Heart right ventricle (tissue), 16 donors: Measurements from ENCODE around the gene CABP4. TPM values are rescaled to one million over a fixed set of nuclear protein-coding genes. Genes with fewer than 3 reads are reported as not detected.

Source experiments
- ATAC-seq, 8 donors: fragments of 200-7000 bp; cut with Tn5 transposase; one replicate each; pipeline ENCODE4 v1.9.1; 2020; ENCODE audit warnings: mild to moderate bottlenecking in 8 of 8, moderate library complexity in 8 of 8, moderate number of reproducible peaks in 1 of 8
- DNase-seq, 2 donors: peaks; one replicate each; pipeline ENCODE4 v3.0.0-alpha.2; 2020
- H3K27ac ChIP-seq, 10 donors: fragments of 200-600 bp; sonication (generic) in 2 of 10; one replicate each; pipeline versions ENCODE4 v1.5.0 to v1.8.0; 2020 to 2022; ENCODE audit warnings: mild to moderate bottlenecking in 3 of 10
- H3K27me3 ChIP-seq, 7 donors: fragments of 200-600 bp; one replicate each; pipeline ENCODE4 v1.8.0; 2021 to 2022; ENCODE audit warnings: mild to moderate bottlenecking in 2 of 7
- H3K36me3 ChIP-seq, 9 donors: fragments of 200-600 bp; sonication (generic) in 1 of 9; one replicate each; pipeline versions ENCODE4 v1.5.0 to v1.8.0; 2020 to 2022; ENCODE audit warnings: mild to moderate bottlenecking in 2 of 9
- H3K4me1 ChIP-seq, 9 donors: fragments of 200-600 bp; sonication (generic) in 1 of 9; one replicate each; pipeline versions ENCODE4 v1.5.0 to v1.8.0; 2020 to 2022; ENCODE audit warnings: mild to moderate bottlenecking in 4 of 9
- H3K4me3 ChIP-seq, 10 donors: fragments of 200-600 bp; sonication (generic) in 2 of 10; one replicate each; pipeline versions ENCODE4 v1.5.0 to v1.8.0; 2020 to 2022; ENCODE audit warnings: mild to moderate bottlenecking in 7 of 10, moderate library complexity in 2 of 10
- H3K9me3 ChIP-seq, 11 donors: fragments of 200-600 bp in 10 of 11; sonication (generic) in 2 of 11; one replicate each; pipeline versions ENCODE4 v1.5.0 to v1.8.0; 2013 to 2022; ENCODE audit warnings: mild to moderate bottlenecking in 2 of 11, control low read depth in 1 of 11, moderate library complexity in 1 of 11
- WGBS, 2 donors: extraction: QIAGEN DNeasy Blood & Tissue Kit; methylation state at CpG; one replicate each; pipeline ENCODE4 v1.1.7; 2013; ENCODE audit warnings: inconsistent platforms in 1 of 2; 5-methylcytosine and 5-hydroxymethylcytosine counted together
- intact Hi-C, 10 donors: fragments of 100-400 bp; cut with DNase I; formaldehyde crosslinking; loops; one replicate each; pipeline versions ENCODE4 v1.11.1 to v1.14.2; 2022
- polyA plus RNA-seq, 2 donors: library from polyadenylated mRNA; stranded (reverse); fragments of 200-250 nt; gene quantifications; one replicate each; pipeline ENCODE4 v1.2.3, GENCODE V29; 2013
- total RNA-seq, 10 donors: library from RNA; stranded (reverse); fragmentation: NEBNext Ultra II Directional in 3 of 10; extraction: Animal tissue kit (Norgen Biotek cat#: 25700) in 3 of 10; gene quantifications; one replicate each; pipeline versions ENCODE4 v1.2.1 to v1.2.4, GENCODE V29; 2021 to 2023
- TF ChIP-seq, protein P1 (sequence below), 9 donors: fragments of 200-600 bp; sonication (generic) in 2 of 9; IDR thresholded peaks; one replicate each; pipeline versions ENCODE4 v1.5.0 to v1.8.0; 2021 to 2022; ENCODE audit warnings: antibody characterized with exemption in 9 of 9, mild to moderate bottlenecking in 5 of 9, moderate library complexity in 1 of 9
- donor health status: Arrhythmogenic right ventricular cardiomyopathy.
- donor health status: ischemic (EF 13 %, LVEDD 7.1; RV severe dilation, severe dysfunction).
- donor health status: healthy with polysubstance abuse.
- donor health status: DM: no; HTN: yes; CAD: no.
- donor health status: DM: no; HTN: no; CAD: no.
- donor health status: ischemic (EF 25% LVEDD 6.9; RV normal size, moderate dysfunction).
- donor health status: ischemic (EF 25% LVEDD 5.7; RV mildly dilated, moderate dysfunction).
- donor health status: healthy.
- donor health status: DM: yes; HTN: yes; CAD: no.
- donor health status: Ischemic cardiomyopathy.
- donor health status: ischemic (EF 35%, LVEDD 5.7; RV mildly dilated, moderate dysfunction).
- donor health status: nonischemic (EF 11% LVEDD 7.7; RV severe dilation, severe dysfunction).
- donor health status: DM: yes; HTN: yes; CAD: no.
- donor health status: PGD.
- donor health status: ischemic (EF 29% LVEDD 5.4; RV normal size, mild dysfunction).
- donor health status: nonischemic (EF 23%, LVEDD 6.1; RV moderate dilation, normal function).

The CABP4 gene
- total and polyA plus RNA-seq, 12 donors, result 0.17 to 1.5 (median 0.70) TPM; not detected in 1

- TF ChIP-seq, protein P1, sequence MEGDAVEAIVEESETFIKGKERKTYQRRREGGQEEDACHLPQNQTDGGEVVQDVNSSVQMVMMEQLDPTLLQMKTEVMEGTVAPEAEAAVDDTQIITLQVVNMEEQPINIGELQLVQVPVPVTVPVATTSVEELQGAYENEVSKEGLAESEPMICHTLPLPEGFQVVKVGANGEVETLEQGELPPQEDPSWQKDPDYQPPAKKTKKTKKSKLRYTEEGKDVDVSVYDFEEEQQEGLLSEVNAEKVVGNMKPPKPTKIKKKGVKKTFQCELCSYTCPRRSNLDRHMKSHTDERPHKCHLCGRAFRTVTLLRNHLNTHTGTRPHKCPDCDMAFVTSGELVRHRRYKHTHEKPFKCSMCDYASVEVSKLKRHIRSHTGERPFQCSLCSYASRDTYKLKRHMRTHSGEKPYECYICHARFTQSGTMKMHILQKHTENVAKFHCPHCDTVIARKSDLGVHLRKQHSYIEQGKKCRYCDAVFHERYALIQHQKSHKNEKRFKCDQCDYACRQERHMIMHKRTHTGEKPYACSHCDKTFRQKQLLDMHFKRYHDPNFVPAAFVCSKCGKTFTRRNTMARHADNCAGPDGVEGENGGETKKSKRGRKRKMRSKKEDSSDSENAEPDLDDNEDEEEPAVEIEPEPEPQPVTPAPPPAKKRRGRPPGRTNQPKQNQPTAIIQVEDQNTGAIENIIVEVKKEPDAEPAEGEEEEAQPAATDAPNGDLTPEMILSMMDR (IDR thresholded peaks at IDR 0.05), result no peak
- peaks cover 0 to 42% (median 10%) of the 10 kb centered on the region in 9 donors for H3K4me1 ChIP-seq
- WGBS, 2 donors, result 75 to 76% methylated on average over 9 of the region's 9 CpGs
- peak in 5 of 8 donors; percentile 12 to 32 (median 26) for ATAC-seq
- H3K27ac ChIP-seq, result peak overlapping the region in 1 of 10 donors; percentile 62
- H3K27me3 ChIP-seq, result no peaks in the 10 kb centered on the region
- no peaks in the 10 kb centered on the region for H3K9me3 ChIP-seq
- H3K36me3 ChIP-seq, result no peaks in the 10 kb centered on the region
- intact Hi-C loops, result loop anchor here in 1 of 10 donors (10.0 kb wide), 1 partner anchor 904 kb away; the partner anchor contains the start of genes ACTN3 and ZDHHC24
- H3K4me3 ChIP-seq, result no peak overlapping the region
- no peak for DNase-seq
Observed at GRCh38 chr11:67449116-67449844, 5.9 kb upstream of the CABP4 start.

DNA sequence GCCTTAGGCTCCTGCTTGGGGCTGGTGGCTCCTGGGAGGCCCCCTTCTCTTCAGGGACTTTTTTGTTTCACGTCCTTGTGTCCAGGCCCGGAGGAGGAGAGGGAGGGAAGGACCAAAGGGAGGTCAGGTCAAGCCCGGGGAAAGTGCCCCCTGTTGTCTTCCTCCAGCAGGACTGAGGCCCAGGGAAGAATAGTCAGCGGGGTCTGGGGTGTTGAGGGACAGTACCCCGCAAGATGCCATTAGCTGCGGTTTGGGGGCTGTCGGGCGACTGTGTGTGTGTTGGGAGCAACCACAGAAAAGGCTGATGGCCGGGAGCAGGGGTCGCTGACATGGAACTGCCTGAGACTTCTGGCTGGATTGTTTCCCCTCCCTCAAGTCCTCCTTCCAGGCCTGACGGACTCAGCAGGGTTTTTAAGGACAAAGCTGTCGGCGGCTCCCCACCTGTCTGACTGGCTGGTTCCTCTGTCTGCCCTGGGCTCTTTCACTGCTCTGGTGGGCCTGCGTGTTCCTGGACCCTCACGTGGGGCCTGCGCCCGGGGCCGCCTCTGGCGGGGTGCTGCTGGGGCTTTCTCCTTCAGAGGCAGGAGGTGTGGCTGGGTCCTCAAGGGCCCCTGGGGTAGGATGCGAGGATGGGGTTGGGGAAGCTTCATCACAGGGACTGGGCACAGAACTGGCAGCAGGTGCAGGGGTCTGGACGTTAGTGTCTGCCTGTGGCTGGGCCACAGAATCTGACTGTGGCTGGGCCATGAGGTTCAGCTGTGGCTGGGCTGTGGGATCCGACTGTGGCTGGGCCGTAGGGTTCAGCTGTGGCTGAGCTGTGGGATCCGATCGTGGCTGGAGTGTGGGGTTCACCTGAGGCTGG is 4.1 kb upstream of the CABP4 start:
- WGBS, 2 donors, result 91% methylated on average over 21 to 25 of the region's 25 CpGs
- H3K9me3 ChIP-seq, result no peaks in the 10 kb centered on the region
- H3K4me3 ChIP-seq, result no peak overlapping the region
- ATAC-seq (no peak), DNase-seq (no peak)
- TF ChIP-seq, protein P1 (IDR thresholded peaks at IDR 0.05), result no peak
- no peaks in the 10 kb centered on the region for H3K36me3 ChIP-seq
- intact Hi-C loops, result no loop called here
- no peak overlapping the region for H3K27ac ChIP-seq
- H3K4me1 ChIP-seq, result peaks cover 0 to 32% (median 8%) of the 10 kb centered on the region in 9 donors
- H3K27me3 ChIP-seq, result no peaks in the 10 kb centered on the region

- Histone ChIP-seq H3K9me3 (no peaks in the 10 kb centered on the region), H3K27me3 (no peaks in the 10 kb centered on the region), H3K27ac (peak overlapping the region in 6 of 10 donors; percentile 34 to 77 (median 69)), H3K36me3 (no peaks in the 10 kb centered on the region), H3K4me1 (peaks cover 0 to 32% (median 8%) of the 10 kb centered on the region in 9 donors), H3K4me3 (no peak overlapping the region)
- DNase-seq (no peak), ATAC-seq (no peak)
- intact Hi-C loops, result no loop called here
- TF ChIP-seq, protein P1 (IDR thresholded peaks at IDR 0.05), result no peak
- 91 to 95% methylated on average over 14 of the region's 14 CpGs for WGBS, 2 donors
Observed at GRCh38 chr11:67451658-67451976, 3.5 kb upstream of the CABP4 start.

DNA sequence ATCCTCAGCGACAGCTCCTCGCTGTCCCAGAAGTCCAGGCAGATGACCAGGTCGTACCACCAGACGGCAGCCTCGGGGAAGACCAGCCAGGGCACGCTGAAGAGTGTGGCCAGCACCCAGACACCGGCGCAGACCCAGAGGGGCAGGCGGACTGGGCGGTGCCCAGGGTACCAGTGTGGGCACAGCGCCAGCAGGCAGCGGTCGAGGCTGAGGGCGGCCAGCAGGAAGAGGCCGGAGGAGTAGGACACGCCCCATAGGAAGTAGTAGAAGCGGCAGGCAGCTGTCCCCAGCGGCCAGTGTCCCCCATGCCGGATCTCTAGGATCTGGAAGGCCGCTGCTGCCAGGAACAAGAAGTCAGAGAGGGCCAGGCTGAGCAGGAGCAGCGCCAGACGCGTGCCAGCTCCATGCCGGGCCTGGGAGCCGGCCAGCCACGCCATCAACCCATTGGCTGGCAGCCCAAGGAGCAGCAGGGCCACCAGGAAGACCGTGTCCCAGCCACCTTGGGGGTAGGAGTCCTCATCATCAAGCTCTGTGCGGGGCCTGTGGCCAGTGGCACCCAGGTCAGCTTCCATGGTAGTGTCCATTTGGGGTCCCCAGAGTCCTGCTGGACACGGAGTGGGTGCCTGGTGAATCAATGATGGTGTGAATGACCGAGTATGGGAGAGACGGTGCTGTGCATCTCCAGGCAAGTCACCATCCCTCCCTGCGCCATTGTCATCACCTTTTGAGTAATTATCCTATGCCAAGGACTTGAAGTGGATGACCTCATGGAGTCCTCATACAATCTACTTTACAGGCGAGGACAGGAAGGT is 2.8 kb upstream of the CABP4 start, which contains the start of gene GPR152:
GPR152 (minus strand) TSS at position 589 of the 812 bp plus-strand sequence; CDS start at position 584, 5 bp downstream.
- 62 to 75% methylated on average over 33 of the region's 33 CpGs for WGBS, 2 donors
- DNase-seq, result no peak
- intact Hi-C loops, result no loop called here
- ATAC-seq, result peak; percentile 23 to 68 (median 52)
- Histone ChIP-seq H3K9me3 (no peaks in the 10 kb centered on the region), H3K4me1 (peaks cover 0 to 32% (median 8%) of the 10 kb centered on the region in 9 donors), H3K27me3 (no peaks in the 10 kb centered on the region), H3K27ac (peak within 1 kb of the TSS in 9 of 10 donors; percentile 34 to 77 (median 67)), H3K36me3 (no peaks in the 10 kb centered on the region), H3K4me3 (peak within 1 kb of the TSS in 7 of 10 donors; percentile 14 to 43 (median 33))
- TF ChIP-seq, protein P1 (IDR thresholded peaks at IDR 0.05), result peak in 4 of 9 donors; percentile 8 to 40 (median 28)
